Chondrocyte (in vitro differentiated cells): ENCODE measurements around the gene NFIC. TPM values are rescaled to one million over a fixed set of nuclear protein-coding genes. Genes with fewer than 3 reads are reported as not detected.

Experiments
- DNase-seq: peaks from one replicate; pipeline ENCODE4 v3.0.0; 2021; ENCODE audit warnings: mixed read lengths, low spot score
- H3K27ac Mint-ChIP-seq: one replicate; pipeline ENCODE4 v1.8.0; 2021; ENCODE audit warnings: mild to moderate bottlenecking, moderate library complexity, mixed read lengths; ENCODE audit not compliant: unreplicated experiment
- H3K27me3 Mint-ChIP-seq: 2 replicates; pipeline ENCODE4 v1.8.0; 2021; ENCODE audit warnings: low read depth, mixed read lengths
- H3K36me3 Mint-ChIP-seq: 2 replicates; pipeline ENCODE4 v1.8.0; 2021; ENCODE audit warnings: low read depth, mixed read lengths
- H3K4me1 Mint-ChIP-seq: 2 replicates; pipeline ENCODE4 v1.8.0; 2021; ENCODE audit warnings: low read depth, mild to moderate bottlenecking, mixed read lengths
- H3K4me3 Mint-ChIP-seq: one replicate; pipeline ENCODE4 v1.8.0; 2021; ENCODE audit warnings: mild to moderate bottlenecking, moderate library complexity, mixed read lengths; ENCODE audit not compliant: unreplicated experiment
- H3K9me3 Mint-ChIP-seq: 2 replicates; pipeline ENCODE4 v1.8.0; 2021; ENCODE audit warnings: low read depth, mixed read lengths
- total RNA-seq: library from RNA; stranded (reverse); gene quantifications from 3 replicates; pipeline ENCODE4 v1.2.1, GENCODE V29; 2021
- TF ChIP-seq, protein P1 (sequence below): fragments of 200-600 bp; sonication (generic); IDR thresholded peaks from 2 replicates; pipeline ENCODE4 v1.5.0; 2021; ENCODE audit warnings: antibody characterized with exemption, mild to moderate bottlenecking, moderate library complexity

Gene NFIC
- total RNA-seq, 1 donor from 2014 or later, result 81.5 TPM

DNA sequence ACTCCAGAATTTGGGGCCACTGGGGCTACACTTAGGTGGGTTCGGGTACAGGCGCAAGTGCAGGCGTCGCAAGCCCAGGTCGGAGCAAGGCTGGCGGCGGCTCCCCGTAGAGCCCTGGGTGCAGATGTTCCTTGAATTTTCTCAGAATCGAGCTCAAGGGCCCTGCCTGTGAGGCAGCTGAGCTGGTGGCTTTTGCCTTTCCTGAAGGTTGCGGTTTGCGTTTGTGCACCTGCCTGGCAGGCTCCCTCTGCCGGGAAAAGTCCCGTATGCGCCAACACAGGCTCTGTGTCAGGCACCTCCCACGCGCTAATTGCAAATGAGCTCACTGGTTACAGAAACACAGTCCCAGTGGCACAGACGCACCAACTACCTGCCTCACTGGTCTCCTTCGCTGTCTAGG lies 128.2 kb downstream of the NFIC start:
- no peaks in the 10 kb centered on the region for H3K27me3 Mint-ChIP-seq
- peaks cover 14% of the 10 kb centered on the region for H3K36me3 Mint-ChIP-seq
- no peak overlapping the region for H3K4me3 Mint-ChIP-seq
- H3K4me1 Mint-ChIP-seq, result peaks cover 8% of the 10 kb centered on the region
- TF ChIP-seq, protein P1, sequence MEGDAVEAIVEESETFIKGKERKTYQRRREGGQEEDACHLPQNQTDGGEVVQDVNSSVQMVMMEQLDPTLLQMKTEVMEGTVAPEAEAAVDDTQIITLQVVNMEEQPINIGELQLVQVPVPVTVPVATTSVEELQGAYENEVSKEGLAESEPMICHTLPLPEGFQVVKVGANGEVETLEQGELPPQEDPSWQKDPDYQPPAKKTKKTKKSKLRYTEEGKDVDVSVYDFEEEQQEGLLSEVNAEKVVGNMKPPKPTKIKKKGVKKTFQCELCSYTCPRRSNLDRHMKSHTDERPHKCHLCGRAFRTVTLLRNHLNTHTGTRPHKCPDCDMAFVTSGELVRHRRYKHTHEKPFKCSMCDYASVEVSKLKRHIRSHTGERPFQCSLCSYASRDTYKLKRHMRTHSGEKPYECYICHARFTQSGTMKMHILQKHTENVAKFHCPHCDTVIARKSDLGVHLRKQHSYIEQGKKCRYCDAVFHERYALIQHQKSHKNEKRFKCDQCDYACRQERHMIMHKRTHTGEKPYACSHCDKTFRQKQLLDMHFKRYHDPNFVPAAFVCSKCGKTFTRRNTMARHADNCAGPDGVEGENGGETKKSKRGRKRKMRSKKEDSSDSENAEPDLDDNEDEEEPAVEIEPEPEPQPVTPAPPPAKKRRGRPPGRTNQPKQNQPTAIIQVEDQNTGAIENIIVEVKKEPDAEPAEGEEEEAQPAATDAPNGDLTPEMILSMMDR, result no peak
- DNase-seq, result no peak
- H3K9me3 Mint-ChIP-seq, result peaks cover 2% of the 10 kb centered on the region
- H3K27ac Mint-ChIP-seq, result no peak overlapping the region

DNA sequence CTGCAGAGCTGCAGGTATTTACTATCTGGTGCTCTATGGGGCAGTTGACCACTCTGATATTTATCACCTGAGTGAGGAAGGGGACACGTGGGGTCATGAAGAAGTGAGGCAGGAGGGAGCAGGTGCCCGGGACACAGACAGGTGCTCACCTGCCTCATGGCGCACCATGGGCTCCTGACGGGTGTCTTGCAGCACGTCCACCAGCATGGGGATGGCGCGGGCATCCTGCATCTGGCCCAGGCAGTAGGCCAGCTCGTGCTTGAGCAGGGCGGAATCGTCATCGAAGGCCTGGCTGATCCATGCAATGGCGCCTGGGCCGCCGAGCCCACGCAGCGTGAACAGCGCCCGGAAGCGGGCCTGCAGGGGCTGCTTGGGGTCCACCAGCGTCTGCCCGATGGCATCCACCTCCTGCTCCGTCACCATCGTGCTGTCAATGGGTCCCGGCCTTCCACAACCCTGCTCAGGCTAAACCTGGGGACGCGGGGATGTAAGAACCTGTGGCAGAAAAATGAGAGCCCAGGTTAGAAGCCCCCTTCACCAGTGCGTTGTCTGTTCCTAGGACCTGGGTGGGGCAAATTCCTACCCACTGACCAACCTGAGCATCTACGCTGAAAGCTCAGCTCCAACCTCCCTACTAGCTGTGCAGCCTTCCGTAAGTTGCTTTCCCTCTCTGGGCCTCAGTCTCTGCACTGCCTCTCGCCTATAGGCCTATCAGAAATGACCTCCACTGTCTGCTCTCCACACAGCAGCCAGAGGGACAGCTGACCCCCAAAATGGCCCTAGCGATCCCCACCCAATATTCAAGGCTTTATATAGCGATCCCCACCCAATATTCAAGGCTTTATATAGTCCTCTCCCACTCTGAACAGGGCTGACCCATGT lies 130.2 kb downstream of the NFIC start:
- H3K36me3 Mint-ChIP-seq, result peaks cover 14% of the 10 kb centered on the region
- H3K4me1 Mint-ChIP-seq, result peaks cover 17% of the 10 kb centered on the region
- H3K4me3 Mint-ChIP-seq, result no peak overlapping the region
- peaks cover 2% of the 10 kb centered on the region for H3K9me3 Mint-ChIP-seq
- H3K27me3 Mint-ChIP-seq, result no peaks in the 10 kb centered on the region
- H3K27ac Mint-ChIP-seq, result no peak overlapping the region
- no peak for DNase-seq
- TF ChIP-seq, protein P1, result no peak

DNA sequence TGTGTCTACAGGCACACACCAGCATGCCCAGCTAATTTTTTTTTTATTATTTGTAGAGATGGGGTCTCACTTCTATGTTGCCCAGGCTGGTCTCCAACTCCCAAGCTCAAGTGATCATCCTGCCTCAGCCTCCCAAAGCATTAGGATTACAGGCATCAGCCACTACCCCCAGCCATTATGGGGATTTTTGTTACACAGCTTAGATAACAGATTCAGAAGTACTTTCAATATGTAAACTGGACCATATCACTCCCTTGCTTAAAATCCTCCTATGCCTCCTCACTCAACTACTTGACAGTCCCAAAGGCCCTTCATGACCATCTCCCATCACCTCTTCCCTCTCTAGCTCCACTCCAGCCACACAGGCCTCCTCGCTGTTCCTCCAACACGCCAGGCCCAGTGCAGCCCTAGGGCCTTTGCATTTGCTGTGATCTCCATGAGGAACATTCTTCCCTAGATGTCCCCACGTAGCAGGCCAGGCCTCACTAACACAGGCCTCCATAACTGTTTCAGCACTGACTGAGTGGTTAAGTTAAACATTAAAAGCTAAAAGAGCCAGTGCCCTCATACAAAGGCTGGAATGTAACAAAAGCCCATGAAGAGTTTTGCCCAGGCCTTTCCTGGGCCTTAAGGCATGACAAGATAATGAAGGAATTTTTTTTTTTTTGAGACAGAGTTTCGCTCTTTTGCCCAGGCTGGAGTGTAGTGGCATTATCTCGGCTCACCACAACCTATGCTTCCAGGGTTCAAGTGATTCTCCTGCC lies 131.6 kb downstream of the NFIC start:
- DNase-seq, result no peak
- H3K4me3 Mint-ChIP-seq, result no peak overlapping the region
- no peak overlapping the region for H3K27ac Mint-ChIP-seq
- peaks cover 17% of the 10 kb centered on the region for H3K4me1 Mint-ChIP-seq
- H3K36me3 Mint-ChIP-seq, result peaks cover 9% of the 10 kb centered on the region
- TF ChIP-seq, protein P1, result no peak
- H3K27me3 Mint-ChIP-seq, result no peaks in the 10 kb centered on the region
- peaks cover 2% of the 10 kb centered on the region for H3K9me3 Mint-ChIP-seq

DNA sequence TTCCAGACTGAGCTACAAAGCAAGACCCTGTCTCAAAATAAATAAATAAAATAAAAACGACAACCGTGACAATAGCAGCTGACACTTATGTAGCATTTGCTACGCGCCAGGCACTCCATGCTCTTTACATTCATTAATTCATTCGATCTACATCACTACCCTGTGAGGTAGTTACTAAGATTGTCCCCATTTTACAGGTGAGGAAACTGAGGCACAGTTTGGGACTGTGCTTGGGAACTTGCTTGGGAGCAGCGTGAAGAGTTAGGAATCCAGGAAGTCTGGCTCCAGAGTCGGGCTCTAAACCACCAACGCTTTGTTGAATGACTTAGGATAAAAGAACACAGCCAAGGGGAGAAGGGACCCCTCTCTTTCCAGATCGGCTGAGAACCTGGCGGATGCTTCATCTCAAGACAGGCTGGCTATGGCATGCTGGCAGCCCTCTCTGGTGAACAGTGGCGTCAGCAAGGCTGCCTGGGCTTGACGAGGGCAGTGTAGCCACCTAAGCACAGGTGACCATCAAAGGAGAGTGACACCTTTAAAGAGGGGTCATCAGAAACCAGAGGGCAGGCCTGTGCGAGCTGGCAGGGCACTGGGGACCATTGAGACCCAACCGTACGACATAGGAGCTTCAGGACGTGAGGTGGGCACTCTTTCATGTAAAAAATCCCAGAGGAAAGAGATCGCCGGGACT lies 133.5 kb downstream of the NFIC start:
- Mint-ChIP-seq H3K4me3 (peak overlapping the region; percentile 83), H3K4me1 (peaks cover 17% of the 10 kb centered on the region), H3K27me3 (no peaks in the 10 kb centered on the region), H3K27ac (peak overlapping the region; percentile 97), H3K36me3 (peaks cover 6% of the 10 kb centered on the region), H3K9me3 (peaks cover 2% of the 10 kb centered on the region)
- no peak for DNase-seq
- TF ChIP-seq, protein P1, result no peak
